Stimulated activated CD4-positive, alpha-beta T cell treated with anti-CD3 and anti-CD28 coated beads, TNF-alpha, amount 100 ng/mL, for 1 hour (primary cell): ENCODE results near the gene SYNPO.
A peak's percentile ranks its signal among the peaks of the same experiment; 100 is the strongest.

Experiments
- DNase-seq, 3 donors: peaks; one replicate each; pipeline ENCODE4 v3.0.0-alpha.2; 2020; ENCODE audit warnings: low read depth in 3 of 3, low spot score in 1 of 3

SYNPO gene

DNA sequence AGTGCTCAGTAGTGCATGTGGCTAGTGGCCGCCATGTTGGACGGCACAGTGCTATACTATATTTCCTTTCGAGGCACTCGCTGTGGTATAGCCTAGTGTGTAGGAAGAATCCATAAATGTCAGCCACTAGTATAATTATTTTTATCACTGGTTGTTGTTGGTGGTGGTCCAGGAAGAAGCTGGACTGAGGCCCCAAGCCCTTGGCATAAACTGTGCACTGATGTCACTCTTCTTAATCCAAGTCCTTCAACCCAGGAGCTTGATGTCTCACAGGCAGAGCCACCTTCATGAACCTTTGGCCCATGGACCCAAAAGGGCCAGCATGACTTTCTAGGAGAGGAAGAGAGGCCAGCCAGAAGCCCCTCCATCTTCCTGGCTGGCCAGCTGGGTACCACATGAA is 32.5 kb upstream of the SYNPO start:
- no peak for DNase-seq

DNA sequence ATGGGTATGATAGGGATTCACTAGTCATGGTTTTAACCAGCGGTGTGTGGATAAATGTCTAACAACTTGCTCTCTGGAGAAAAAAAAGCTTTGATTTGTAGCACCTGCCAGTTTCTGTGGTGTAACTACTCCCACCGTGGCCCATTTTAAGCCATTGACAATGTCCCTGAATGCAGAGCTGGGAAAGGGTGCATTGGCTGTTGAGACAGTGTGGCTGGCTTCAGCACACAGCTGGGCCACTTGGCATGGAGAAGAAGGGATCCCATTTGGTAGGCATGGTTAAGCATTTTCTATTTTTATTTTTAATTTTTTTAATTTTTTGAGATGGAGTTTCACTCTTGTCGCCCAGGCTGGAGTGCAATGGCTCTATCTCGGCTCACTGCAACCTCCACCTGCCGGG is 31.5 kb upstream of the SYNPO start:
- DNase-seq = no peak

GRCh38 chr5:150609843-150610584 is 30.4 kb upstream of the SYNPO start:
- no peak for DNase-seq

- DNase-seq = no peak
Measured at GRCh38 chr5:150611026-150611425, 29.4 kb upstream of the SYNPO start.

- no peak for DNase-seq
Measured at GRCh38 chr5:150612405-150612804, 28.1 kb upstream of the SYNPO start.

- DNase-seq = no peak
Measured at GRCh38 chr5:150612905-150613670, 27.4 kb upstream of the SYNPO start.

DNA sequence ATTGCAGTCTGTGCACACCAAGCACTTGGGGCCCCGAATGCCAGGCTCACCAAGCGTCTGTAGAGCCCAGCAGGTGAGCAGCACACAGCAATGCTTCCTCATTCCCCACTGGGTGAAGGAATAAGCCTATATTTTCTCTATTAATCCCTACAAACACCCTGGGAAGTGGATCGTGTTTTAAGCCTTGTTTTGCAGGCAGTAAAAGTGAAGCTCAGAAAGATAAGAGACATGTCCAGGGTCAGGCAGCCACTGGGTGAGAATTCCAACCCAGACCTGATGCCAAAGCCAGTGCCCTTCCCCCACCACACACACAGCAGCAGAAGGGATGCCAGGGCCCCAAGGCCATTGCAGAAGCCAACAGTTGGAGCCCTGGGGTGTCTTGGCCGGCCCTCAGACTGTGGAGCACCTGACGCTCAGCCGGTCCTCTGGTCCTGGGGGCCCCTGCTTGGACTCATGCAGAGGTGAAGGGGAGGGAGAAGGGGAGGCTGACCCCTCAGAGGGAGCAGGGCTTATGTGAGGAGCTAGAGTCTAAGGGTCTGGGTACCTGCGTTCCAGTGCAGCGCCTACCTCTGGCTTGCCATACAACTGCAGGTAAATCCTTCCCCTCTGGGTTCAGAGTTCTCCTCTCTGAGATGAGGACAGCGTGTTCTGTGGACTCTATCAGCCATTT is 26.3 kb upstream of the SYNPO start:
- DNase-seq = no peak

DNA sequence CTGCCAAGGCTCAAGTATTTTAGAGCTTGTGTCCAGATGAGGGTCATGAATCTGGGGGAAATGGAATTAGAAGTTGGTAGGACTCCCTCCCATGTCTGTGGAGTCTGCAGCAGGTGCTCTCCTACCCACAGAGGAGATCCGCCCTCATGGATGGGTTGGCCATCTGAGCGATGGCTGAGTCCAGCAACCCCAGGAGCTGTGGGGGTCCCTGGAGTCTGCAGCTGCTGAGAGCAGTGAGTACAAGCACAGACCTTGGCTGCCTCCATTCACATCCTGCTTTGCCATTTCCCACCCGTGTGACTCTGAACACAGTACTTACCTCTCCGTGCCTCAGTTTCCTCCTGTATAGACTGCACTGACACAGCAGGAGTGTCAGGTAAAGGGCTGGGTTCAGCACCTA is 25.8 kb upstream of the SYNPO start:
- DNase-seq = no peak

DNA sequence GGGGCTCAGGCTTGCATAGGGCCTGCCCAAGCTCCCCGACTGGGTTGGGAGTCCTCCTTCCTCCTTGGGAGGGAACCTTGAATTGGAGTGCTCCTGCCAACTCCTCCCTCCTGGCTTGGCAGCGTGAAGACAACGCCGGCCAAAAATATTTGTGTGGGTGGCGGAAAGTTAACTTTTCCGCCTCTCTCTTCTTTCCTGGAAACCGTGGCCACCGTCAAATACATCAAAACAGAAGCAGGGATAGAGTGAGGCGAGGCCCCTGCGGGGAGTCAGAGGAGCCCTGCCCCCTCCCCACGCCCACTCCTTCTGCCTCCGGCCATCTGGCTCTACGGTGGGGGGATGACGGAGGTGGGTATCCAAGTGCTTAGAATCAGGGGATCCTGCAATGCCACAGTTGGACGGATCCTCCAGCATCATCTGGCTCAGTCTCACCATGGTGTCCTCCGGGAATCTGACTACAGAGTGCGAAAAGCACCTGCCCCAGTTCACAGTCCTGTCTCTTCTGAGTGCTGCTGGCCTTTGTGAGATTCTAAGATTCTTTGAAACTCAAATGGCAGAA is 25.2 kb upstream of the SYNPO start:
- DNase-seq = no peak

- no peak for DNase-seq
Measured at GRCh38 chr5:150616024-150616470, 24.4 kb upstream of the SYNPO start.

- DNase-seq = no peak
Measured at GRCh38 chr5:150616506-150616905, 24.0 kb upstream of the SYNPO start.

DNA sequence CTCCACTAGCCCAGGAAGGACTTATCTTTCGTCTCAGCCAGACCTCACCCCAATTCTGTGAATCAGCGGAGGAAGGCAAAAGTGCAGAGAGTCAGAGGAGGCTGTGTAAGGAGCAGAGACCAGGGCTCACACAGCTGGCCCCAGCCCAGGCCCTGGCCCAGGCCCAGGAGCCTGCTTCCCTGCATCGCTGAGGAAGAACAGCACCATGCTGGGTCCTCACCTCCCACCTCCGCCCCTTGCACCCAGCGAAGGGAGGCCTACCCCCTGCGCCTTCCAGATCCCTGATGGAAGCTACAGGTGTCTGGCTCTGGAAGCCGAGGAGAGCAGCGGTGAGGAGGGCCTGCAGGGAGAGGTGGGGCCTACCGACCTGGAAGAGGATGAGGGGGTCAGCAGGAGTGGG is 22.3 kb upstream of the SYNPO start:
- DNase-seq = no peak

- DNase-seq = no peak
Measured at GRCh38 chr5:150618588-150619281, 21.7 kb upstream of the SYNPO start.

- DNase-seq = no peak
Measured at GRCh38 chr5:150619359-150620230, 20.9 kb upstream of the SYNPO start.

DNA sequence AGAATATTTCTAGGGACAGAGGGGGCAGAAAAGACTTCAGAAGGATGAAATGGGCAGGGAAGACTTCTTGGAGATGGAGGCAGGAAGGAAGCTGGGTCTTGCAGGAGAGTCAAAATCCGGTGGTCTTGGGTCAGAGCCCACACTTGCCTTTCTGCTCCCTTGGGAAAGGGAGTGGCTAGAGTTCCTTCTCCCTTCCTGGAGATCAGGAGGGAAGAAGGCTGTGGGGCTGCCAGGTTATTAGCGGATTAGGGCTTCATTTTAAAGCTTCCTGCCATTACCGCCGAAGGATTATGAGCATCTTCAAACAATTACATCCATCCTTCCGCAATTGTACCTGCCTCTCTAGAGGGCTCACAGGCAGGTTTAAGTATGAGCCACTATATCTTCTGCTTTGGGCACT is 19.2 kb upstream of the SYNPO start:
- no peak for DNase-seq

DNA sequence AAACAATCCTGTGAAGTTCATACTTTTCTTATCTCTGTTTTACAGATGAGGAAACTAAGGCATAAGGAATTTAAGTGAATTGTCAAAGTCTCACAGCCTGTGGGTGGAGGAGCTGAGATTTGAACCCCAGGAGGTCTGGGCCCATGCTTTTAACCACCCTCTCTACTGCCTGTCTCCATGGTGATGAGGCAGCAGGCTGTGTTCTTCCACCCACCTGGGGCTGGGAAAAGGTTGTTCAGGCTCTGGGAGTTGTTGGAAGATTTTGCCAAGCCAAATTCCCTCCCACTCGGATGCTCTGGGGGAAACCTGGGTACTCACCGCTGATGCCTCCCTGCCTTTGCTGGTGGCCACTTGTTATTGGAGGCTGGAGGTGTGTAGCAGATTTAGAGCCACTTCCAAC is 18.3 kb upstream of the SYNPO start:
- DNase-seq = no peak

DNA sequence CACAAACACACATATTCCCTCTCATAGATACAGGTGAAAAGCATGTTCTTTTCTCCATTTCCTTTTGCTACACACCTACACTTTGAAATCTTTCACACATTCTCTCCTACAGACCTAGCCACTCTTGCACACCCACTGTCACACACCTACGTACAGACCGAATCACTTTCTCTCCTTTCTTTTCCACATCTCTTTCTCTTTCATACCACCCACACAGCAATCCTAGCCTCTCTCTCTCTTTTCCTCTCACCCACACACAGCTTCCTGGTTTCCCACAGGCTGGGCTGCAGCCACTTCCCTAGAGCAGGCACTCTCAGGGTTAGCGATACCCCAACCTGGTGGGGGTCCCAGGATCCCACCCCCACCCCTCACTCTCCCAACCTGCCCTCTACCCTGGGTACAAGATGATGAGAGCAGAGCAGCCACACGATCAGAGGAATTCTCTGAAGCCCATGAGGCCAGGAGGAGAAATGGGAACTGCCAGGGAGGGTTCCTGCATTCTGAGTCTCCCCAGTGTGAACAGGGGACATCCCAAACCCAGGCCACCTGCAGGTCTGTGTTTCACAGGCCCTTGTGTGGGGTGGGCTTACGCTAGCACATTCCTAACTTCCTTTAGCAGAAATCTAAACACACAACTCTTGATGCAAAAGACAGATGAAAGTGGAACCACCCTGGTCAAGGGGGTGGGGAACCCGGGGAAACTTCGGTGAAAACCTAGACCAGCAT is 17.1 kb upstream of the SYNPO start:
- no peak for DNase-seq

DNA sequence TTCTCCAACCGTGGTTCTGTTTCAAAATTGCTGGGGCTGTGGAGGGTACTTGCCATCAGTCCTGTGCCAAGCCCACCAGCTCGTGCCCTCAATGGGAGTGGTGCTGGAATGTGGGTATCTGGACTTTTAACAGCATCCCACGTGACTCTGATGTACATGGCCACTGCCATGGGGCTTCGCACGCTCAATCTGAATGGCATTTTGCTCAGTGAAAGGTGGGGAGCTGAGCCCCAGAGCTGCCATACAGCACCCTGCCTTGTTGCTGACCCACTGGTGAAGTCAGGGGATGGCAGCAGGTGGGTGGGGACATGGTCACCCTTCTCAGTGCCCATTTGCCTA is 16.6 kb upstream of the SYNPO start:
- no peak for DNase-seq

GRCh38 chr5:150624334-150625163 is 15.9 kb upstream of the SYNPO start:
- peak in 1 of 3 donors; percentile 8 for DNase-seq
